Spleen (tissue), 11 donors: Measurements from ENCODE around the gene FAM78B. TPM values are rescaled to one million over a fixed set of nuclear protein-coding genes. Genes with fewer than 3 reads are reported as not detected.

Experiments
- DNase-seq: peaks from one replicate; pipeline ENCODE4 v3.0.0-alpha.2; 2020
- H3K27ac ChIP-seq, 8 donors: fragments of 200-600 bp; sonication (generic) in 7 of 8; 1 replicate in 4 of 8; 2 replicates in 4 of 8; pipeline versions ENCODE4 v1.5.0 to v1.8.0; 2016 to 2021; ENCODE audit warnings: inconsistent platforms in 4 of 8, mild to moderate bottlenecking in 4 of 8, moderate library complexity in 1 of 8
- H3K27me3 ChIP-seq, 7 donors: fragments of 200-600 bp; sonication (generic) in 6 of 7; replicated peaks in 1 of 7; 1 replicate in 4 of 7; 2 replicates in 3 of 7; pipeline versions ENCODE4 v1.5.0 to v1.8.0; 2016 to 2021; ENCODE audit warnings: inconsistent platforms in 3 of 7, mild to moderate bottlenecking in 1 of 7
- H3K36me3 ChIP-seq, 6 donors: fragments of 200-600 bp; sonication (generic) in 5 of 6; 1 replicate in 4 of 6; 2 replicates in 2 of 6; pipeline versions ENCODE4 v1.5.0 to v1.8.0; 2016 to 2021; ENCODE audit warnings: inconsistent platforms in 2 of 6
- H3K4me1 ChIP-seq, 6 donors: fragments of 200-600 bp; sonication (generic) in 5 of 6; 1 replicate in 3 of 6; 2 replicates in 3 of 6; pipeline versions ENCODE4 v1.5.0 to v1.8.0; 2016 to 2021; ENCODE audit warnings: inconsistent platforms in 3 of 6
- H3K4me3 ChIP-seq, 8 donors: fragments of 200-600 bp; sonication (generic) in 7 of 8; 1 replicate in 4 of 8; 2 replicates in 4 of 8; pipeline versions ENCODE4 v1.5.0 to v1.8.0; 2016 to 2021; ENCODE audit warnings: inconsistent platforms in 4 of 8, mild to moderate bottlenecking in 4 of 8, moderate library complexity in 2 of 8
- H3K9me3 ChIP-seq, 8 donors: fragments of 200-600 bp; sonication (generic) in 7 of 8; 1 replicate in 4 of 8; 2 replicates in 4 of 8; pipeline versions ENCODE4 v1.5.0 to v1.8.0; 2016 to 2021; ENCODE audit warnings: inconsistent platforms in 4 of 8
- POLR2A ChIP-seq, 3 donors: fragments of 450-650 bp; IDR thresholded peaks; one replicate each; pipeline ENCODE4 v1.5.1; 2017; ENCODE audit warnings: antibody characterized with exemption in 3 of 3, mild to moderate bottlenecking in 1 of 3
- POLR2AphosphoS5 ChIP-seq, 3 donors: sonication (generic); formaldehyde crosslinking; IDR thresholded peaks; one replicate each; pipeline ENCODE4 v1.5.1; 2017; ENCODE audit warnings: antibody characterized with exemption in 3 of 3
- WGBS, 5 donors: extraction: QIAGEN DNeasy Blood & Tissue Kit in 3 of 5; methylation state at CpG; one replicate each; pipeline versions ENCODE4 v1.1.5 to v1.1.7; 2013 to 2018; 5-methylcytosine and 5-hydroxymethylcytosine counted together
- intact Hi-C: fragments of 100-400 bp; cut with DNase I; formaldehyde crosslinking; loops from one replicate; pipeline ENCODE4 v1.15.0; 2023; ENCODE audit warnings: low total_unique reads
- polyA plus RNA-seq, 3 donors: library from polyadenylated mRNA; stranded (reverse); fragments of 200-250 nt; gene quantifications; one replicate each; pipeline ENCODE4 v1.2.1, GENCODE V29; 2013
- total RNA-seq, 7 donors: library from RNA; depleted of rRNA in 3 of 7; stranded (reverse); fragments of >200 nt in 3 of 7; fragmentation: NEBNext Ultra II Directional in 4 of 7; extraction: Animal tissue kit (Norgen Biotek cat#: 25700) in 4 of 7; gene quantifications; one replicate each; pipeline versions ENCODE4 v1.1.0 to v1.2.1, GENCODE V29; 2016 to 2021
- TF ChIP-seq, protein P1 (sequence below), 11 experiments: fragments of 200-600 bp in 7 of 11; fragments of 450-650 bp in 4 of 11; sonication (generic) in 4 of 11; IDR thresholded peaks in 8 of 11; conservative IDR thresholded peaks in 3 of 11; 1 replicate in 7 of 11; 2 replicates in 4 of 11; pipeline versions ENCODE4 v1.4.0 to v1.8.0; 2016 to 2021; ENCODE audit warnings: antibody characterized with exemption in 11 of 11, inconsistent platforms in 4 of 11, mild to moderate bottlenecking in 1 of 11
- donor health status: healthy with polysubstance abuse.
- donor health status: DM: no; HTN: no; CAD: no; lungs with moderate emphysema.
- donor health status: DM: no; HTN: no; CAD: no.
- donor health status: Bipolar disorder and iron deficiency.
- donor health status: healthy.
- donor health status: DM: no; HTN: no; CAD: no.
- donor health status: DM: yes; HTN: yes; CAD: no.

Gene FAM78B
- total and polyA plus RNA-seq, 10 donors: 0.41 to 3.0 (median 1.3) TPM

DNA sequence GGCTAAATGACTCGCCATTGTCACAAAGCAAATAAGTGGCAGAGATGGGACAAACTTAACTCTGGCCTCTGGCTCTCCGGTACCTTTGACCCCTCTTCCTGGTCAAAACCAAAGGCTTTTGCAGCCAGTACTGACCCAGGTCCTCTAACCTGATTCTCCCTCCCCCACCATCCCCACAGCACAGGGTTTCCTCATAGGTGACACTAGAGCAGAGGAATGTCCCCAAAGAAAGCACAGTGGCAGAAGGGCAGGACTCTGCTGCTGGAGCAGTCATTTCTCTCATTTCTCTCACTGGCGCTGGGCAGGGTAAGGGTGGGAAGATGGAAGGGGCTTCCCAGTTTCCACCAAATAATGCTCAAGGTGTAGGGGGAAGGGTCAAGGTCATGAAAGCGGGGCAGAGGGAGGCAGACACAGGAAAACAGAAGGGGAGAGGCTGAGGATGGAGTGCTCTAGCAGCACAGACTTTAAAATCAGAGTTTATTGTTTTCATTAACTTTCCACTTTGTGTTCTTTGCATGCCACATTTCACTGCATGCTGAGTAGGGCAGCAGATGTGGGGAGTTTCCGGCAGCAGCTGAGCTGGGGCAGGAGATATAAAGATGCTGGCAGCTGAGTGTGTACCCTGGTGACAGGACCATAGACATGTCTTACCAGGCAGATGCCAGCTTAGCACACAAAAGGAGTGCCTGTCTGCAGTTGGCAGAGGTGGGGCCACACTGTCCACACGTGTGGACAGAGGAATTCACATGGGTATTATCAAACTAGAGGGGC is 80.5 kb downstream of the FAM78B start:
- DNase-seq: no peak
- intact Hi-C loops: no loop called here
- no peaks in the 10 kb centered on the region for H3K27me3 ChIP-seq
- WGBS, 5 donors: 62 to 80% (median 76%) methylated on average over 6 of the region's 6 CpGs
- peaks cover 0 to 20% (median 10%) of the 10 kb centered on the region in 6 donors for H3K4me1 ChIP-seq
- no peak overlapping the region for H3K4me3 ChIP-seq
- H3K36me3 ChIP-seq: no peaks in the 10 kb centered on the region
- H3K9me3 ChIP-seq: no peaks in the 10 kb centered on the region
- no peak overlapping the region for H3K27ac ChIP-seq
- no peak for TF ChIP-seq POLR2A (IDR thresholded peaks at IDR 0.05)
- no peak for TF ChIP-seq POLR2AphosphoS5 (IDR thresholded peaks at IDR 0.05)
- TF ChIP-seq, protein P1, sequence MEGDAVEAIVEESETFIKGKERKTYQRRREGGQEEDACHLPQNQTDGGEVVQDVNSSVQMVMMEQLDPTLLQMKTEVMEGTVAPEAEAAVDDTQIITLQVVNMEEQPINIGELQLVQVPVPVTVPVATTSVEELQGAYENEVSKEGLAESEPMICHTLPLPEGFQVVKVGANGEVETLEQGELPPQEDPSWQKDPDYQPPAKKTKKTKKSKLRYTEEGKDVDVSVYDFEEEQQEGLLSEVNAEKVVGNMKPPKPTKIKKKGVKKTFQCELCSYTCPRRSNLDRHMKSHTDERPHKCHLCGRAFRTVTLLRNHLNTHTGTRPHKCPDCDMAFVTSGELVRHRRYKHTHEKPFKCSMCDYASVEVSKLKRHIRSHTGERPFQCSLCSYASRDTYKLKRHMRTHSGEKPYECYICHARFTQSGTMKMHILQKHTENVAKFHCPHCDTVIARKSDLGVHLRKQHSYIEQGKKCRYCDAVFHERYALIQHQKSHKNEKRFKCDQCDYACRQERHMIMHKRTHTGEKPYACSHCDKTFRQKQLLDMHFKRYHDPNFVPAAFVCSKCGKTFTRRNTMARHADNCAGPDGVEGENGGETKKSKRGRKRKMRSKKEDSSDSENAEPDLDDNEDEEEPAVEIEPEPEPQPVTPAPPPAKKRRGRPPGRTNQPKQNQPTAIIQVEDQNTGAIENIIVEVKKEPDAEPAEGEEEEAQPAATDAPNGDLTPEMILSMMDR (IDR thresholded peaks at IDR 0.05 in 8 of 11, conservative IDR thresholded peaks at IDR 0.05 in 3 of 11): no peak

DNA sequence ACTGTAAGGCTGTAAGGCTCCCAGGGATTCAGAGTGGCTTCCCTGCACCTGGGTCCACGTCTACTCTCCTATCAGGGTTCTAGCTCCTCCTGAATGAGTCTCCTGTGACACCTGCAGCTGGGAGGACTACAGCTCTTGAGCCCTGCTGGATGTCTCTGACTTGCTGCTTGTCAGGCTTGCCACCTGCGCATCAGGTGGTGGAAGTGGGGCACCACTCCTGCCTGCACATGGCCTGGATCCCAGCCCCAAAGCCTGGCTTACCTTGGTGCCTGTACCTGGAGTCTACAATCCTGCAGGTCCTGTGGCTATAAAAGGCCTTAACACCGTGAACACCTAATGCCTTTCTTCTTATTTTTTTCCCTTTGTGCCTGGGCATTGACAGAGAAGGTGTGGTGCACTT is 82.2 kb downstream of the FAM78B start:
- Histone ChIP-seq H3K4me3 (no peak overlapping the region), H3K4me1 (peaks cover 0 to 18% (median 11%) of the 10 kb centered on the region in 6 donors), H3K9me3 (no peaks in the 10 kb centered on the region), H3K27me3 (no peaks in the 10 kb centered on the region), H3K27ac (no peak overlapping the region), H3K36me3 (no peaks in the 10 kb centered on the region)
- no peak for DNase-seq
- 79 to 87% (median 87%) methylated on average over 3 of the region's 3 CpGs for WGBS, 5 donors
- intact Hi-C loops: no loop called here
- TF ChIP-seq POLR2AphosphoS5 (IDR thresholded peaks at IDR 0.05) (no peak), POLR2A (IDR thresholded peaks at IDR 0.05) (no peak)
- TF ChIP-seq, protein P1 (IDR thresholded peaks at IDR 0.05 in 8 of 11, conservative IDR thresholded peaks at IDR 0.05 in 3 of 11): no peak

GRCh38 chr1:166083887-166084286 is 82.9 kb downstream of the FAM78B start:
- H3K27ac ChIP-seq: no peak overlapping the region
- no peaks in the 10 kb centered on the region for H3K27me3 ChIP-seq
- H3K9me3 ChIP-seq: no peaks in the 10 kb centered on the region
- H3K4me3 ChIP-seq: no peak overlapping the region
- DNase-seq: no peak
- peaks cover 0 to 13% (median 8%) of the 10 kb centered on the region in 6 donors for H3K4me1 ChIP-seq
- WGBS, 5 donors: 21 to 41% (median 38%) methylated on average over 2 of the region's 2 CpGs
- TF ChIP-seq, protein P1 (IDR thresholded peaks at IDR 0.05 in 8 of 11, conservative IDR thresholded peaks at IDR 0.05 in 3 of 11): no peak
- TF ChIP-seq POLR2AphosphoS5 (IDR thresholded peaks at IDR 0.05): no peak
- no peak for TF ChIP-seq POLR2A (IDR thresholded peaks at IDR 0.05)
- intact Hi-C loops: no loop called here
- no peaks in the 10 kb centered on the region for H3K36me3 ChIP-seq

GRCh38 chr1:166082601-166083000 is 84.2 kb downstream of the FAM78B start:
- WGBS, 5 donors: 87 to 92% (median 92%) methylated on average over 5 of the region's 5 CpGs
- Histone ChIP-seq H3K4me1 (peaks cover 0 to 13% (median 8%) of the 10 kb centered on the region in 6 donors), H3K27ac (no peak overlapping the region), H3K9me3 (no peaks in the 10 kb centered on the region), H3K27me3 (no peaks in the 10 kb centered on the region), H3K36me3 (no peaks in the 10 kb centered on the region), H3K4me3 (no peak overlapping the region)
- intact Hi-C loops: no loop called here
- TF ChIP-seq, protein P1 (IDR thresholded peaks at IDR 0.05 in 8 of 11, conservative IDR thresholded peaks at IDR 0.05 in 3 of 11): no peak
- TF ChIP-seq POLR2A (IDR thresholded peaks at IDR 0.05): no peak
- no peak for TF ChIP-seq POLR2AphosphoS5 (IDR thresholded peaks at IDR 0.05)
- DNase-seq: no peak
